Chondrocyte (in vitro differentiated cells): ENCODE data around the gene TMEM134. TPM values are rescaled to one million over a fixed set of nuclear protein-coding genes. Genes with fewer than 3 reads are reported as not detected.
"Not testable (repeated sequence)": the region's sequence is repeated elsewhere in the genome, so short reads cannot be mapped to it uniquely, and the experiment has no call there.

Experiments used
- DNase-seq: peaks from one replicate; pipeline ENCODE4 v3.0.0; 2021; ENCODE audit warnings: mixed read lengths, low spot score
- H3K27ac Mint-ChIP-seq: one replicate; pipeline ENCODE4 v1.8.0; 2021; ENCODE audit warnings: mild to moderate bottlenecking, moderate library complexity, mixed read lengths; ENCODE audit not compliant: unreplicated experiment
- H3K27me3 Mint-ChIP-seq: 2 replicates; pipeline ENCODE4 v1.8.0; 2021; ENCODE audit warnings: low read depth, mixed read lengths
- H3K36me3 Mint-ChIP-seq: 2 replicates; pipeline ENCODE4 v1.8.0; 2021; ENCODE audit warnings: low read depth, mixed read lengths
- H3K4me1 Mint-ChIP-seq: 2 replicates; pipeline ENCODE4 v1.8.0; 2021; ENCODE audit warnings: low read depth, mild to moderate bottlenecking, mixed read lengths
- H3K4me3 Mint-ChIP-seq: one replicate; pipeline ENCODE4 v1.8.0; 2021; ENCODE audit warnings: mild to moderate bottlenecking, moderate library complexity, mixed read lengths; ENCODE audit not compliant: unreplicated experiment
- H3K9me3 Mint-ChIP-seq: 2 replicates; pipeline ENCODE4 v1.8.0; 2021; ENCODE audit warnings: low read depth, mixed read lengths
- total RNA-seq: library from RNA; stranded (reverse); gene quantifications from 3 replicates; pipeline ENCODE4 v1.2.1, GENCODE V29; 2021
- TF ChIP-seq, protein P1 (sequence below): fragments of 200-600 bp; sonication (generic); IDR thresholded peaks from 2 replicates; pipeline ENCODE4 v1.5.0; 2021; ENCODE audit warnings: antibody characterized with exemption, mild to moderate bottlenecking, moderate library complexity

Gene TMEM134
- total RNA-seq, 1 donor from 2014 or later: 50.9 TPM

DNA sequence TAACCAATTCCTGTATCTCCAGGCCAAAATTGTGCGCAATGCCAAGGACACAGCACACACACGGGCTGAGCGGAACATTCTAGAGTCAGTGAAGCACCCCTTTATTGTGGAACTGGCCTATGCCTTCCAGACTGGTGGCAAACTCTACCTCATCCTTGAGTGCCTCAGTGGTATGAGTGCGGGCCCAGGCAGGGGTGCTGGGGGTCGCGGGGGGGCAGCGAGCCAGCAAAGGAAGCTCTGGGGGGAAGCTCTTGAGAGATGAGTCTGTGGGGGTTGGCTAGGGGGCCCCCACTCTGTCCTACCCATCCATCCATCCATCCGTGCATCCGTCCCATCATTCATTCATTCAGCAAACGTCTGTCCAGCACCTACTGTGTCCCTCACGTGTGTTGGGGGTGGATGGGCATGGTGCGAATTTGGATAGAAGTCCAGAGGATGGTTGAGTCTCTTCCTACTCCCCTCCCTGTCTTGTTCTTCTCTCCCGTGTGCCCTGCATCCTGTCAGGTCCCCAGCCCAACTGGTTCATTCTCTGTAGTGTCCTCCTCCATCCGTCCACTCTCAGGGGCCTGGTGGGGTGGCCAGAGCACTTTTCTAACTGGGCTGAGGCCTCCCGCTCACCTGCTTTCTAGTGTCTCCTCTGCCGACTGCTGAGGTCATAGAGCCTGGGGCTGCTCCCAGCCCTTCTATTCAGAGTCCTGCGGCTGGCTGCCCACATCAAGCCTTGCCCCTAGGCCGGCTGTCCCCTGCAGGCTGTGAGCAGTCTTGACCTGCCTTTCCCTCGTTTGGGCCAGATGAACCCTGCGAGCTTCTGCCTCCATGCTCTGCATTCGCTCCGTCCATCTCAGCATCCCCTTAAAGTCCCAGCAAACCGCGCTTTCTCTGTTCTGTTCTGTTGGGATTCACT is 37.5 kb downstream of the TMEM134 start:
- H3K4me1 Mint-ChIP-seq: peaks cover 20% of the 10 kb centered on the region
- H3K9me3 Mint-ChIP-seq: no peaks in the 10 kb centered on the region
- DNase-seq: no peak
- no peak overlapping the region for H3K4me3 Mint-ChIP-seq
- no peaks in the 10 kb centered on the region for H3K27me3 Mint-ChIP-seq
- H3K27ac Mint-ChIP-seq: no peak overlapping the region
- peaks cover 2% of the 10 kb centered on the region for H3K36me3 Mint-ChIP-seq
- TF ChIP-seq, protein P1, sequence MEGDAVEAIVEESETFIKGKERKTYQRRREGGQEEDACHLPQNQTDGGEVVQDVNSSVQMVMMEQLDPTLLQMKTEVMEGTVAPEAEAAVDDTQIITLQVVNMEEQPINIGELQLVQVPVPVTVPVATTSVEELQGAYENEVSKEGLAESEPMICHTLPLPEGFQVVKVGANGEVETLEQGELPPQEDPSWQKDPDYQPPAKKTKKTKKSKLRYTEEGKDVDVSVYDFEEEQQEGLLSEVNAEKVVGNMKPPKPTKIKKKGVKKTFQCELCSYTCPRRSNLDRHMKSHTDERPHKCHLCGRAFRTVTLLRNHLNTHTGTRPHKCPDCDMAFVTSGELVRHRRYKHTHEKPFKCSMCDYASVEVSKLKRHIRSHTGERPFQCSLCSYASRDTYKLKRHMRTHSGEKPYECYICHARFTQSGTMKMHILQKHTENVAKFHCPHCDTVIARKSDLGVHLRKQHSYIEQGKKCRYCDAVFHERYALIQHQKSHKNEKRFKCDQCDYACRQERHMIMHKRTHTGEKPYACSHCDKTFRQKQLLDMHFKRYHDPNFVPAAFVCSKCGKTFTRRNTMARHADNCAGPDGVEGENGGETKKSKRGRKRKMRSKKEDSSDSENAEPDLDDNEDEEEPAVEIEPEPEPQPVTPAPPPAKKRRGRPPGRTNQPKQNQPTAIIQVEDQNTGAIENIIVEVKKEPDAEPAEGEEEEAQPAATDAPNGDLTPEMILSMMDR: no peak

DNA sequence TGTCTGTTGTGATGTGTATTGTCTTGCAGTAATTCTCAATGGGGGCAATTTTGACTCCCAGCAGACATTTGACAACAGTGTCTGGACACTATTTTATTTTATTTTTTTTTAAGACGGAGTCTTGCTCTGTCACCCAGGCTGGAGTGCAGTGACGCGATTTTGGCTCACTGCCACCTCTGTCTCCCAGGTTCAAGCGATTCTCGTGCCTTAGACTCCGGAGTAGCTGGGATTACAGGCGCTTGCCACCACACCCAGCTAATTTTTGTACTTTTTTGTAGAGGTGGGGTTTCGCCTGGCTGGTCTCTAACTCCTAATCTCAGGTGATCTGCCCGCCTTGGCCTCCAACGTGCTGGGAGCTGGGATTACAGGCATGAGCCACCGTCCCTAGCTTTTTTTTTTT is 39.3 kb downstream of the TMEM134 start:
- Mint-ChIP-seq H3K36me3 (peaks cover 2% of the 10 kb centered on the region), H3K4me1 (peaks cover 17% of the 10 kb centered on the region)

DNA sequence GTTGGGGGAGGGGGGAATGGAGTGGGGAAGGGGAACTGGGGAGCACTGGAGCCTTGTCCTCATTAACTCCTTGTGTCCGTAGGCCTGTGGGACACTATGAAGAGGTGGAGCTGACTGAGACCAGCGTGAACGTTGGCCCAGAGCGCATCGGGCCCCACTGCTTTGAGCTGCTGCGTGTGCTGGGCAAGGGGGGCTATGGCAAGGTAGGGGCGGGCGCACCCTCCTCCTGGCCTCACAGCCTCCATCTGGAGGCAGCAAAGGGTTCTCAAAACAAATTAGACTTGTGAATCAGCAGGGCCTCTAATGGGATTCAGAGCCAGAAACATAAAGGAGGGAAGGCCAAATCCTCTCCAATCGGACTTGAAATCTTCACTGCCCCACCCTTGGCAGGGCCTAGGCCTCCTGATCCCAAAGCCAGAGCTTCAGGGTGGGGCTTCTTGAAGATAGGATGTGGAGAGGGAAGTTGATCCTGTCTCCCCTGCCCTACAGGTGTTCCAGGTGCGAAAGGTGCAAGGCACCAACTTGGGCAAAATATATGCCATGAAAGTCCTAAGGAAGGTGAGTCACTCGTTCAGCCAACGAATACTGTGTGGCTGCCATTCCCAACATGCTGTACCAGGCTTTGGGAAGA is 39.9 kb downstream of the TMEM134 start:
- TF ChIP-seq, protein P1: no peak
- Mint-ChIP-seq H3K4me3 (peak overlapping the region; percentile 90), H3K36me3 (peaks cover 2% of the 10 kb centered on the region), H3K27me3 (no peaks in the 10 kb centered on the region), H3K4me1 (peaks cover 17% of the 10 kb centered on the region), H3K9me3 (no peaks in the 10 kb centered on the region), H3K27ac (peak overlapping the region; percentile 95)
- DNase-seq: no peak

More for the DNA sequence above, 39.3 kb downstream of the TMEM134 start:
- TF ChIP-seq, protein P1: no peak
- H3K4me3 Mint-ChIP-seq: peak overlapping the region; percentile 90
- H3K9me3 Mint-ChIP-seq: no peaks in the 10 kb centered on the region
- H3K27ac Mint-ChIP-seq: no peak overlapping the region
- H3K27me3 Mint-ChIP-seq: no peaks in the 10 kb centered on the region
- DNase-seq: no peak

DNA sequence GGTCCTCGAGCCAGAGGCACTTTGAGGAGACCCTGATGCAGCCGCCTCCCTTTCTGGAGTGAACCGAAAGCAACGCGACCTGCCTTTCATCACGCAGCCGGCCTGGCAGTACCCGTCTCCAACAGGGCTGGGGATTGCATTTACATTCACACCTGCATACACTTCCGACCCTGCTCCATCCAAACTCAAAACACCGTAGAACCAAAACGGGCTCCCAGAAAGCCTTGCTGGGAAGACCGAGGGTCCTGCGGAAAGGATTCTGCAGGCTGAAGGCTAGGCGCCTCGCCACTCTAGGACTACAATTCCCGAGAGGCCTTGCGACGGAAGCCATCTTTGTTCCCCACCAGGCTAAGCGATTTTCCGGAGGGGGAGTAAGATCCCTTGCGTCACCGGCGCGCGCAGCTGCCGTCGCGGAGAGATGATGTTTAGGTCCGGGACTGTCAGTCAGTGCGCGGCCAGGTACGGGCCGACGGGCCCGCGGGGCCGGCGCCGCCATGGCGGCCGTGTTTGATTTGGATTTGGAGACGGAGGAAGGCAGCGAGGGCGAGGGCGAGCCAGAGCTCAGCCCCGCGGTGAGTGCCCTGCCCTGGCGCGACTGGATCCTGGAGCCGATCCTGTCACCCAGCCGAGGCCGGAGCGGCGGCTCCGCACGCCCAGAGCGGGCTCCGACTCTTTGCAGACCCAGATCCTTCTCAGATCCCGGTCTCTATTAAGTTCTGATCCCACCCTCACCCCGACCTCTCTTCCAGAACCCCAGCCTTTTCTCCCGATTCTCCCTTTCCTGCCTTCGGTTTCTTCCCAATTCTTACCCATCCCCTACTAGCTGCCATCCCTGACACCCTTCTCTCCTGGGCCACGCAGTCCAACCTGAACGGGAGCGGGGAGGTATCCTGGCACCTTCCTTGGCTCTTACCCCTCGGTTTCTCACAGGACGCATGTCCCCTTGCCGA is 40.7 kb downstream of the TMEM134 start, which contains the start of gene RPS6KB2:
RPS6KB2 (plus strand) TSS at position 443 of the 950 bp plus-strand sequence; CDS start at position 495, 52 bp downstream.
- peak; percentile 98 for DNase-seq
- Mint-ChIP-seq H3K27ac (peak within 1 kb of the TSS; percentile 95), H3K4me3 (peak within 1 kb of the TSS; percentile 90), H3K27me3 (no peaks in the 10 kb centered on the region), H3K4me1 (peaks cover 17% of the 10 kb centered on the region), H3K9me3 (no peaks in the 10 kb centered on the region), H3K36me3 (peaks cover 2% of the 10 kb centered on the region)
- TF ChIP-seq, protein P1: no peak

DNA sequence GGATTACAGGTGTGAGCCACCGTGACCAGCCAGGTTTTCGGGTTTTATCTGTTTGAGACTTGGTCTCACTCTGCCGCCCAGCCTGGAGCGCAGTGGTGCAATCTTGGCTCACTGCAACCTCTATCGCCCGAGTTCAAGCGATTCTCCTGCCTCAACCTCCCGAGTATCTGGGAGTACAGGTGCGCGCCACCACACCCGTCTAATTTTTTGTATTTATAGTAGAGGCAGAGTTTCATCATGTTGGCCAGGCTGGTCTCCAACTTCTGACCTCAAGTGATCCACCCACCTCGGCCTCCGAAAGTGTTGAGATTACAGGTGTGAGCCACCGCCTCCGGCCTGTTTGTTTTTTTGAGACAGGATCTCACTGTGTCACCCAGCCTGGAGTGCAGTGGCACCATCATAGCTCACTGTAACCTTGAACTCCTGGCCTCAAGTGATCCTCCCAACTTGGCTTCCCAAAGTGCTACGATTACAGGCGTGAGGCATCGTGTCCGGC is 41.6 kb downstream of the TMEM134 start:
- not testable (repeated sequence) for H3K27me3 Mint-ChIP-seq, H3K36me3 Mint-ChIP-seq, DNase-seq, H3K9me3 Mint-ChIP-seq
- Mint-ChIP-seq H3K27ac (peak overlapping the region; percentile 95), H3K4me3 (peak overlapping the region; percentile 90), H3K4me1 (peaks cover 17% of the 10 kb centered on the region)
